Measurements from ENCODE around the gene RTEL1.

GRCh38 chr20:63689046-63690002, 31.2 kb downstream of the RTEL1 start:
- TF ChIP-seq CTCF (IDR thresholded peaks at IDR 0.05) (no peak), POLR2A (IDR thresholded peaks at IDR 0.05) (no peak)

Measured in testis (tissue), 2 donors.